Stimulated activated CD4-positive, alpha-beta T cell treated with anti-CD3 and anti-CD28 coated beads, Interleukin-1b, Interleukin-23, amount 100 ng/mL, for 4 hours (primary cell): Measurements from ENCODE around the gene DDHD1.
"Not testable (repeated sequence)": the region's sequence is repeated elsewhere in the genome, so short reads cannot be mapped to it uniquely, and the experiment has no call there.

ENCODE experiments used
- DNase-seq, 2 donors: peaks; one replicate each; pipeline ENCODE4 v3.0.0-alpha.2; 2020; ENCODE audit warnings: low read depth in 2 of 2

The DDHD1 gene

DNA sequence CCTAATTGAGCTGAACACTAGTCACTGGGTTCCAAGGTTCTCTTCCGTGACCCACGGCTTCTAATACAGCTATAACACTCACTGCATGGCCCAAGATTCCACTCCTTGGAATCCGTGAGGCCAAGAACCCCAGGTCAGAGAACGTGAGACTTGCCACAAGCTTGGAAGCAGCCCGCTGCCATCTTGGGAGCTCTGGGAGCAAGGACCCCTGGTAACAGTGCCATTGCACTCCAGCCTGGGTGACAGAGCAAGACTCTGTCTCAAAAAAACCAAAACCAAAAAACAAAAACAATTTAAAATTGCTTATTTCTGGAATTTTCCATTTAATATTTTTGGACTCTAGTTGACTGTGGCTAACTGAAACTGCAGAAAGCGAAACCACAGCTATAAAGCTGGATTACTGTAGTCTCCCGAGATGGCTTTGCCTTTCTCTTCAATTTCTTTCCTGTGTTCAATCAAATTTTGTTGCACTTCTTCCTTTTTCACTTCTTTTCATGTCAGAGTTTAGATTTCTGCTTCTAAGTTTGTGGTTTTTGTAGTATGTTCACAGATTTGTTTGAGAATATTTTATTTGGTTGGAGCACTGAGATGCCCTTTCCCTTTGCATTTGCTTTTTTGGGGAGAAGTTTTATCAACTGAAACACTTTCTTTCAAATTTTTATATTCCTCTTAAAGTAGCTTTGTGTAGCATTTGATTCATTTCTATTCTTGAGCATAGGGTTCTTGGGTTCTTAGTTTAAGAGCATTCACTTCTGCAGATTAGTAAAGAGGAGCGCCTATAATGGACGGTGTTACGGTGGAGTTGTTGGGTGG, 44.6 kb downstream of the DDHD1 start:
- DNase-seq, result no peak

DNA sequence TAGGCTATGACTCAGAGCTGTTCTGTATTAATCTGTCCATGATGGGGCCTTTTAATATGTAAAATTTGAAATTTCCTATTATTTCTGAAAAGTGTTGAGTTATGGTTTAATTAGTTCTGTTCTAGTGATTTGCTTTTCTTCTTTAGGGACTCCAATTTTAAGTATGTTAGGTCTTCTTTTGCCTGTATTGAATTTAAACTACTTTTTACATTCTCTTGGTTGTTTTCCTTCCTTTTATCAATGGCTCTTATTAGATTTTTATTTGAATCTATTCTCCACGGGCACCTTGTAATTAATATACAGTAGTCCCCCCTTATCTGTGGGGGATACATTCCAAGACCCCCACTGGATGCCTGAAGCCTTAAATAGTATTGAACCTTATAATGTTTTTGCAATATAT, 46.4 kb downstream of the DDHD1 start:
- no peak for DNase-seq

DNA sequence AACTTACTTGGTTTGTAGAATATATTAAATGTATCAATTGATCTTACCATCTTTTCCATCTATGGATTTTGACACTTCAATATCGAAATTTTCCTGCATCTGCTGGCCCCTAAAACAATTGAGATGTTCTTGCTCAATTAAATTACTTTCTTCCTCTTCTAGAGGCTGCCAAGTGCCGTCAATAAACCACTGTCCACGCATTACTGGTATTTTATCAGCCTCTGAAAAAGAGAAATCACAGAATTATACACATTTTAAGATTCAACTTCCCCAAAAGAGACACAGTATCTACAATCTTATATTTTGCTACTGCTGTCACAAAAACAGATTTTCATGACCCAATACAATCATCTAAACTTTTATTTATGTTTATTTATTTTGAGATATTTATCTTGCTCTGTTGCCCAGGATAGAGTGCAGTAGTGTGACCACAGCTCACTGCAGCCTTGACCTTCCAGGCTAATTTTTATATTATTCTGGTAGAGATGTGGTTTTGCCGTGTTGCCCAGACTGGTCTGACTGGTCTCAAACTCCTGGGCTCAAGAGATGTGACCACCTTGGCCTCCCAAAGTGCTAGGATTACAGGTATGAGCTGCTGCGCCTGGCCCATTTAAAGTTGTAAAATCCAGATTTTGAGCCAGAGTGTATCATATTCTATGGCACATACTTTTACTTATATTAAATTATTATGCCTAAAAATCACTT, 49.3 kb downstream of the DDHD1 start:
- DNase-seq, result no peak

DNA sequence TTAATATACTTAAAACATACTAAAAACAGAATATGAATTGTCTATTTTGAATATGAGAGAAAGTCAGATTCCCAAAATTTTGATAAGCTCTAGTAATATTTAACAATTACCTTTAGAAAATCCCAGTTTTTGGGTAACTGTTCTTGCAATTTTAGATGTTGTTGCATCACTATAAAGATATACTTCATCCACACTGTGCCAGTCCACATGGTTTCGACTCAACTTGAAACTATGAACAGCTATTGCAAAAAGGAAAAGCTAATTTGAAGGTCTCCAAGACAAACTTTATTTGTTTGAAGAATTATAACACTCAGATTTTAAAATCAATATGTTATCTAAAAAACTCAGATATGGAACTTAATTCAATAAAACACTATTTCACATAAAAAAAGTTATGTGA, 59.9 kb downstream of the DDHD1 start:
- DNase-seq, result no peak

DNA sequence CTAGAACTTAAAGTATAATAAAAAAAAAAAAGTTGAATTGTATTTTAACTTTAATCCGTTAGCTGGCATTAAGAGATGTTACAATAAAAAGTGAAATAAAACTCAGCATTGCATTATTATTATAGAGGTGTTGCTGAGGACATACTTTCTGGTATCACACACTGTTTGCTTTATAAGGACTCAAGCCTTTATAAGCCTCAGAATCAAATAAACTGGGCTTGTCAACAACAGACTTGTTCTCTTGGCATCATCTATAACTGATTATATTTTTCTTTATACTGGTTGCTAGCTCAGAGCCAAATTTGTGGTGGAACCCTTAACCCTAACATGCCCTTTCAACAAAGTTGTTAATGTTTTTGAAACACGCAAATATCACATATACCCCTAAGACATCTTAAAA, 62.3 kb downstream of the DDHD1 start:
- DNase-seq, result no peak

DNA sequence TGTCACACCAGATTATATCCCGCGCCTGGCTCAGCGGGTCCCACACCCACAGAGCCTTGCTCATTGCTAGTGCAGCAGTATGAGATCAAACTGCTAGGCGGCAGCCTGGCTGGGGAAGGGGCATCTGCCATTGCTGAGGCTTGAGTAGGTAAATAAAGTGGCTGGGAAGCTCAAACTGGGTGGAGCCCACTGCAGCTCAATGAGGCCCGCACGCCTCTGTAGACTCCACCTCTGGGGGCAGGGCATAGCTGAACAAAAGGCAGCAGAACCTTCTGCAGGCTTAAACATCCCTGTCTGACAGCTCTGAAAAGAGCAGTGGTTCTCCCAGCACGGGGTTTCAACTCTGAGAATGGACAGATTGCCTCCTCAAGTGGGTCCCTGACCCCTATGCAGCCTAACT, 68.2 kb downstream of the DDHD1 start:
- not testable (repeated sequence) for DNase-seq

DNA sequence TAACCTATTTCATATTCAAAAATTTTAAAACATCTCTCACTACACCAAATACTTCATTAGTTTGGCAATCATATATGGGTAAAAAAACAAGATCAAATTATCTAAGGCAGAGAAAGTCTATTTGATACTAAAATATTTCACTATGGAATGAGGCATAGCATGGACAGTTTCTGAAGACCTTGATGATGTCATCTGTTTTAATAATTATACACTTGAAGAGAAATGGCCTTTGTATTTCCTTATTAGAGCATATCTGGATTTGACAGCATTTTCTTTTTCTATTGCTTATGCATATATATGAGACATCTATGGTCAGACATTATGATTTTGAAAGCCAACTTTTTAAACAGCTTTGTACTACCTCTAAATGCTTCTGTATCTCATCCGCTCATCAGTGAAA, 88.6 kb downstream of the DDHD1 start:
- no peak for DNase-seq

DNA sequence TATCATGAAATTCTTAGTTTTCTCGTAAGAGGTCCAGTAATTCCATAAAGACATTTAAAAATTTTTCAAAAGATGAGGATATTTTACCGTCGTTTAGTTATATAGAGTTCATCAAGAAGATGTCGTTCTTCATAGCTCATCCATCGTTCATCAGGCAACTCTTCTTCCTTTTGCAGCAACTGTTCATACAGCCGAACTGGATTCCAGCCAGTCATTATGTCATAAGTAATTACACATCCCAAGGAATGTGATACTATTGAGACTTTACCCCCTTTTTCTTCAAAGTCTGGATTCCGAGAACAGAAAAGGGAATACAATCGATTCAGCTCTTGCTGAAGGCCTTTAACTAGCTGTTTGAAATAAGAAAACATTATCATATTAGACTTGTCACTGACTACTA, 90.3 kb downstream of the DDHD1 start:
- no peak for DNase-seq

DNA sequence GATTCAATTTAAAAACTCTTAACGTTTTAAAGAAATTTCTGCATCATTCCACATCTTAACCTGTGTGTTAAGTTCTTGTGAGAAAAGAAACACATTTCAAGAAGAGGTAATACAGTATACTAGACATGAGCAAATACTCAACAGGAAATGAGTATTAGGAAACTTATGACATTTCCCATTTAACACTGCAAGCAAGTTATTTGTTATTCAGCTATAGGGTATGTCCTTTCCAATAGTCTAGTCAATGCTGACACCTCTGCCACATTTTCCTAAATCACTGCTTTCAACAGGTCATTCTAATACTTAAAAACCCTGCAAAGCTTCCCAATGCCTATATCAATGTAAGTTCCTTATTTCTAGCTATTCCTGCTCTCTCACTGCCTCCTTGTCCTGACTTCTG, 93.1 kb downstream of the DDHD1 start:
- no peak for DNase-seq

DNA sequence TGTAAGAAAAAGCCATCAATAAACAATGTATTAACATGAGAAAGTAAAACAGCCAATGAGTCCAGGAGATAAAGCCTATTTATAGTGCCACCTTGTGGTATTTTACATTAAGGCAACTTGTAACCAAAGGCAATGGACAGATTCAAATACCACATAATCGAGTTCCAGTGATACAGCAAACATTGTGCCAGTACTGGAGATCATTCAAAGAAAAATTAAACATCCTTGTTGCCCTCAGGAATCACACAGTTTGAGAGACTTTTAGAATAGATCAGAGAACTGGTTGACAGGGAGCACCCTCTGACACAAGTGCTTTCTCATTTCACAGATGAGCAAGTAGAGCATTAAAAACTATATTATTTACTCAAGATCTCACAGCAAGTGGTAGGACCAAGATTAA, 98.1 kb downstream of the DDHD1 start:
- no peak for DNase-seq

DNA sequence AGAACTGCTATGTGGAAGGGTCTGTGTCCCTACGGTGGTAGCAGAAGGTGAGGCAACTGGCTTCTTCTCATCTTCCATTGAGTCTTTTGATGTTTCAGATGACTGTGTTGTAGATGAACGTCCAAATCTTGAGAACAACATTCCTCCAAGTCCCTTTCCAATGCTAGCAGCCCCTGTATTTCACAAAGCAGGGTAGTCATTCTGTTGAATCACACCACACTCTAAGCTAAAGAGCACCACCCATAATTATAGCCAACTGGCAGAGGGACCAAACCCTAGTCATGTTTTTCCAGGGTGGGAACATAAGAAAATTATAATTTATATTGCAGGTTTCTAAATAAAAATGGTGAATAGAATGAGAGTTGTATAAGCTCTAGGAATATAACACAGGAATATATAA, 98.7 kb downstream of the DDHD1 start:
- DNase-seq, result no peak

DNA sequence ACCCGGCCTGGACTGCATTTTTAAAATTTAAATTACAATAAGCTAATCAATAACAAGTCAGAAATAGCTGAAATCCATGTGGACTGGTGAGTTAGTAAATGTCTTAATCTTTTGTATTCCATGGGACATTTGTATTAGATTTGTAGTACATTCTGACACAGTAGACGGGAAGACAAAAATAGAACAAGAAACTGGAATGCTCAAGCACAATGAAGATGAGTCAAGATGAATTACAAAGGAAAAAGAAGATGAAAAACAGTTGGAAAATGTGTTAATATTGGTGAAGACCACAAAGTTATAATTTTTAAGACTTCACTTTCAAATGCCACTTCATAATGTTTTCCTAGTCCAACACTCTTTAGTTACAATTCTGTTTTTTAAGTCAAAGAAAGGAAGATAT, 104.5 kb downstream of the DDHD1 start:
- DNase-seq, result no peak

DNA sequence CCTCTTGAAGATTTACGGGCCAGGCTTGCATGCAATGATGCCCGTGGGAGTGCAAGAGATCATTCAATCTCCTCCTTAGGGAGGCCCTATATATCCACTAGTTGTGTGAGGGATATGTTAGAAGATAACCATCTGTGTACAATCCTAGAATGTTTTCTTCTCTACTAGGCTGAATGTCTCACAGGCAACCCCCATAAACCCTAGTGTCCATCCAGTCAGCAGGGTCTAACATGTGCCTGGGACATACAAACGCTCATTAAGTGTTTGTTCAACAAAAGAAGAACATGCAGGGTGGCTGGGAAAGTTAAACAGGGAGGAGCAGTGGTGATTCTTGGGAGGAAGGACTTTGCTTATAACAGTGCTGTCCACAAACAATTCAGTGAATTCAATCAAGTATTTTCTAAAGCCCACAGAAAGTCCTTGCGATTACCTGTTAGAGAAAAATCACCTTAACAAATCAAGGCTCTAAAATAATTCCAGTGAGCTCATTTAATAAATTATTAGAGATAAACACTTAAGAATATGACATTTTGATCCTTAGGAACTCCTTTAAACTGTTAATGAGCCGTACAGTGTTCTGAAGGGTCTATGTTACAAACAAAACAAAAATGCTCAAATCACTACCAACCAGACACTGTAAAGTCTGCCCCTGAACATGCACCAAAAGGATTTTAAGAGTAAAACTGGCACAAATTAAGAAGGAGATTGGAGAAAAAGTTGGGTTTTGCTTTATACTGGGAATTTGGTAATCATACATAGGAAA, 105.6 kb downstream of the DDHD1 start:
- no peak for DNase-seq

DNA sequence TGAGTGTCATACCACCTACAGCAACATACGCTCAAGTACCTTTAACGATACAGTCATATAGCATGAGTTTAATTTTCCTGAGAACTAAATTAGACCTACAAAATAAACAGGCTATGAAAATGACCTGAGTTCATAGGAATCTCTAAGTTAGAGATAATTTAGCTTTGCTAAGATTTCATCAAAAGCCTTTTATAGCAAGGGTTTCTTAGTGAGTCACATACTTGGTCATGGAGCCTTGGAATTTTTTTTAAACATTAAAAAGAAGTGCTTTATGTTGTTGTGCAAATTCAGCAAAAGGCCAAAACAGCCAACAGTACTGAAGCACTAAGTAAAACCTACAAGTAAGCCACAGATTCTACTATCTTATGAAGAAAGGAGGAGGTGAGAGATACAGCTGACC, 108.6 kb downstream of the DDHD1 start:
- no peak for DNase-seq

DNA sequence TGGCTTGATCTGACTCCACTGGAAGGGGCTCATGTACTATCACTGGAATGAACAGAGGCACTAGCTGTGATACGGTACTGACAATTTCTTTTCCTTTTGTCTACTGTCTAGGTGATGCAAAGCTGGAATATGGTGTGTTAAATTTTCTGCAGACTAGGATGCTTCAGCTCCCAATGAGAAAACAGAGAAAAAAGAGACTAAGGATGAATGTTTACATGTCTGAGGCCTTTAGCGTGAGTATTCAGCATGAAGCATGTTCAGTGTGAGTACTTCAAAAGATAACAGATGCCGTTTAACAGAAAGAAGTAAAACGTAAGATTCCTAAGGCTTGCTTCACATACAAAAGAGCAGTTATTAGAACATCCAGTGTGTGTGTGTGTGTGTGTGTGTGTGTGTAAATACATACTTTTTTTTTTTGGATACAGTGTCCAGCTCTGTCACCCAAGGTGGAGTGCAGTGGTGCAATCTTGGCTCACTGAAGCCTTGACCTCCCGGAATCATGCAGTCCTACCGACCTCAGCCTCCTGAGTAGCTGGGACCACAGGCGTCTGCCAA, 110.0 kb downstream of the DDHD1 start:
- no peak for DNase-seq

DNA sequence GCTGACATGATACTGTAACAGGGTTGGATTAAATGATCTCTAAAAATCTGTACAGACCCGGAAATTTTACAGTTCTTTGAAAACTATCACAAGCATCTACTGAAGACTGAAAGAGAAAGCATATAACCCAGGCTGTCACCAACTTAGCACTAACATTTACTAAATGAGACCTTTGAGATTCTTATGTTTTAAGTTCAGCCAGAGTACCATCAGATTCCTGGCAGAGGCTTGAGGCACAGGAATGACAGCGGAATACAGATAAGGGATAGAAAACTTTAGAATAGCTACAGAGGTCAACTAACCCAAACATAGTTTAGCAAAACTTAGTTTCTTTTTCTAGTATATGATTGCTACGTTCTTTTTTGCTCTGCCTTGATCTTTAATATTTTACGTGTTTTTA, 110.6 kb downstream of the DDHD1 start:
- DNase-seq, result no peak

DNA sequence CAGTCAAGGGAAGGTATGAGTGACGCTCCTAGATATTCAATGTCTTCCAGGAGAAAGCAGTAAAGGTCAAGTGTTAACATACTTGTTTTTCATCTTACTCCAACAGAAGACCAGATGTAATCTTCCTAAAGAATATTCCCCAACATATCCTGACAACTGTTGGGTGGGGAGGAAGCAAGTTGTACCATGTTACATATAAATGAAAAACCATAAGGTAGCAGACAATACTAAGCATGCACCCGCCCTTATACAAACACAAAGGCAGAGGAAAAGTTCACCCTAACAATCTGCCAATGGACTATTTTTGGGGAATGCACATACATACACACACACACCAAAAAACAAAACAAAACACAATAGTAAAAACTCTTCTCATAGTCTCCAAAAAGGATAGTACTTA, 112.1 kb downstream of the DDHD1 start:
- DNase-seq, result no peak

DNA sequence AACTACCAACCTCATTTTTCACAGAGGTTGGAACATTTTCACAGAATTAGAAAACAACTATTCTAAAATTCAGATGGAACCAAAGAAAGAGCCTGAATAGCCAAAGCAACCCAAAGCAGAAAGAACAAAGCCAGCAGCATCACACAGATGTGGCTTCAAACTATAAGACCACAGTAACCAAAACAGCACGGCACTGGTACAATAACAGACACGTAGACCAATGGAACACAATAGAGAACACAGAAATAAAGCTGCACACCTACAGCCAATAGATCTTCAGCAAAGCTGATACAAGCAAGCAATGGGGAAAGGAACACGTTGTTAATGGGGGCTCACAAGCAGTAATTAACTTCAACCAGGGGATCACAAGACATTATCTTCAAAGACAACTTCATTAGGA, 114.5 kb downstream of the DDHD1 start:
- no peak for DNase-seq

DNA sequence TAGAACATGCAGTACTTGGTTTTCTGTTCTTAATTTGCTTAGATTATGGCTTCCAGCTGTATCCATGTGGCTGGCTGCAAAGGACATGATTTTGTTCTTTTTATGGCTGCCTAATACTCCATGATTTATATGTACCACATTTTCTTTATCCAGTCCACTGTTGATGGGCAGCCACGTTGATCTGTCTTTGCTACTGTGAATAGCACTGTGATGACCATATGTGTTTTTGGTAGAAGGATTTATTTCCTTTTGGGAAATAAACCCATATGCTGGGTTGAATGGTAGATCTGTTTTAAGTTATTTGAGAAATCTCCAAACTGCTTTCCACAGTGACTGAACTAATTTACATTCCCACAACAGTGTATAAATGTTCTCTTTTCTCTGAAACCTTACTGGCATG, 116.1 kb downstream of the DDHD1 start:
- no peak for DNase-seq

DNA sequence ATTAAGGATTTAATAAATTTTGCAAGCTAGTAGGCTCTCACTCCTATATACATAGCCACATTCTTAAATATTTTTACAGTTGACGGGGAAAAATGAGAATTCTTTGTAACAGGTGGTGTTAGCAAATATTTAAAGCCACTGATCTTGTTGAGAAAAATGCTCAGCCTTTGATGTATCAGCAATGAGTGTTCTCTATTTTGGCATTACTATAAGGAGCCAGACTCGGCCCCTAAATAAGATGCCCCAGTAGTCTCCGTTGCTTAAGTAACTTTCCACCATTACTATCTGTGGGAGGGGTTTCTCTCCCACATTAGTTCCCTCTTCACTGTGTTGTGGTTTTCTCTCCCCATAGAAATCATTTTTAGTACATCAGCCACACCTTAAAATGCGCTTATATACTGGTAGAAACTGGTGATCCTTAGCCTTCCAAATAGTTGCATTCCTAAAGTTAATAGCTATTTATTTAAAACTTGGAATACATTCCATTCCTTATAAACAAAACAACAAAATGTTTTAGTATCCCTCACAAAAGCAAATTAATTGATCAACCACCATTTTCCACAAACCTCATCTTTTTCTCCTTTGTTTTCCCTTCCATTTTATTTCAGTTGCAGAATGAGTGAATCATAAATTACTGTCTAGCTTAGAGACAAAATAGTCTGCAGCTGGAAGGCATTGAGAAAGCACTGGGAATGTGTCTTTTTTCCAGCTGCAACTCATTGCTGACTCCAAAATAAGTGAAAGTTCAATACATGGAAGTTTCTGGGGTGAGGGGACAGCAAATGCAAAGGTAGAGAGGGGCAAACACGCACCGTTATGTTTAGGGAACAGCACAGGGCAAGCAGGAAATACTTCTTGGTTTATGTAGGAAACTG, 117.5 kb downstream of the DDHD1 start:
- DNase-seq, result no peak

DNA sequence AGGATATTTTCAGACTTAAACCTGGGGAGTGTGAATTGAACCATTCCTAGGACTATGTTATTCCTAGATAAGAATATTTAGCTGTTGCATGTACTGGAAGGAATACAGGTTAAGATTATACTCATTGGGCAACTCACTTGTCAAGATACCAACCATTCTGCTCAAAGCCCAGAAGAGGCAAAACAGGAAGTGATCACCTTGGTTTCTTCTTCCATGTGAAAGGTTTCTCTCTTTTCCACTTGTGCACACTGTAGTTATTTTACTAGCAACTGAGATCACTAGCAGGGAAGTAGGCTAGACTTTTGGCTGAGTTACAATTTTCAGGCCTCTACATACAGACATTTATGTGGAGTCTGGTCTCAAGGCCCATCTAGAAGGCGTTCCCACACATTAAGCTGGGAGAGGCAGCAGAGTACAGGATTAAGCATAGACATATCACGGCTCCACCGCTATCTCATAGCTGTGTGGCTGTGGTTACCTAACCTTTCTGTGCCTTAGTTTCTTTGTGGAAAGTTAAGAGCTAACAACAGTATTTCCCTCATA, 118.4 kb downstream of the DDHD1 start:
- DNase-seq, result no peak
